NCI-H226 (cell line): ENCODE data around the gene VPS11.

Source experiments
- DNase-seq: peaks from one replicate; pipeline ENCODE4 v3.0.0-alpha.2; 2015

The VPS11 gene

DNA sequence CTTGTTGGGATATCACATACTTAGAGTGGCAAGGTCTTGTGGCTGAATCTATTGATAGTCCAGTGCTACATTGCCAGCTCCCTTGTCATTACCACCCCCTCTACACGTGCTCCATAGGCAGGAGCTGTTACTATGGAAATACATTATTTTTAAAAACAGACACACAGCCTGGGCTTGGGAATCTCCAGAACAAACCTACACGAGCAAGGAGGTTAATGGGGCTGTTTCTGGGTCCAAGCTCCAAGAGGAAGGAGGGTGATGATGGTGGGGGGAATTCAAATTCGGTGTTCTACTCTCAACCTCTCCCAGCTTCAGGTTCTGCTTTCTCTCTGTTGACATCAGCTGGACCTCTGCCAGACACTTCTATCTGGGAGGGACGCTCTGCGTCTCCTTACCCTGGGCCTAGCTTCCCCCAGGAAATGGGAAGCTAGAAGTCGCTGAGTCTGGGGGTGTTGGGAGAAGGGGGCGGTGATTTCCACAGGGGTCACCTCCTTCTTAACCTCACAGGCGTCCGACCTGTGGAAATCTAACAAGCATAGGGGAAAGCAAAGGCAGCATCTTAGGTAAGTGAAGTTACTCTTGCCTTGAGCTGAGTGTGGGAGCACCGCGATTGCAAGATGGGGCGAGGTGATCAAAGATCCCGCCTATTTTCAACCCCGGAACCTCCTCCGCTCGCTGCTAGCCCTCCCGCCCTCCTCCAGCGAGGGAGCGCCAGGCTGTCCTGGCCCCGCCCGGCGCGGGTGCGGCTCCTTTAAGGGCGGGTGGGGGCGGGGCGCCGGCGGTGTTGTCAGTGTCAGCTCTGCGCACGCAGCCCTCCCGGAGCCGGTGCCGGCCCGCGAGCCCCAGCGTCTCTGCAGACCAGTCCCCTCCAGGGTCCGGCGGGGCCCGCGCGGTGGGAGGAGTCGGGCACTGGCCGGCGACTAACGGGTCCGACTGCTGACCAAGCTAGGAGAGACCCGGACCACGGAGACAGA lies 39.2 kb downstream of the VPS11 start, which contains the start of gene C2CD2L:
Gene C2CD2L (plus strand): TSS at position 781 of the 974 bp plus-strand sequence. CDS start 398 bp downstream, outside the sequence.
- peak; percentile 88 for DNase-seq

DNA sequence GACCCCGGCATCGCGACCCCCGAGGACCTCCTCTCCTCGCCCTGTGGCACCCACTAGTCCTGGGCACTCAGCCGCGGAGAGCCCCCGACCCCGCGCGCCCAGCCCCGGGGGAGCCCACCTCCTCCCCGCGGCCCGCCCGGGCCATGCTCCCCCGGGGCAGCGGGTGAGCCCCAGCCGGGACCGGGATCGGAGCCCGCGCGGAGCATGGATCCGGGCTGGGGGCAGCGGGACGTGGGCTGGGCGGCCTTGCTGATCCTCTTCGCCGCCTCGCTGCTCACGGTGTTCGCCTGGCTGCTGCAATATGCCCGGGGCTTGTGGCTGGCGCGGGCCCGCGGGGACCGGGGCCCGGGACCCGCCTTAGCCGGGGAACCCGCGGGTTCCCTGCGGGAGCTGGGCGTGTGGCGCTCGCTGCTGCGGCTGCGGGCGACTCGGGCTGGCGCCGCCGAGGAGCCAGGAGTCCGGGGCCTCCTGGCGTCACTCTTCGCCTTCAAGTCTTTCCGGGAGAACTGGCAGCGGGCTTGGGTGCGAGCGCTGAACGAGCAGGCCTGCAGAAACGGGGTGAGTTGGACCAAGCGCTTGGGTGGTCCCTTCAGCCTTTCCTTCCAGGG lies 40.0 kb downstream of the VPS11 start:
- DNase-seq = no peak

DNA sequence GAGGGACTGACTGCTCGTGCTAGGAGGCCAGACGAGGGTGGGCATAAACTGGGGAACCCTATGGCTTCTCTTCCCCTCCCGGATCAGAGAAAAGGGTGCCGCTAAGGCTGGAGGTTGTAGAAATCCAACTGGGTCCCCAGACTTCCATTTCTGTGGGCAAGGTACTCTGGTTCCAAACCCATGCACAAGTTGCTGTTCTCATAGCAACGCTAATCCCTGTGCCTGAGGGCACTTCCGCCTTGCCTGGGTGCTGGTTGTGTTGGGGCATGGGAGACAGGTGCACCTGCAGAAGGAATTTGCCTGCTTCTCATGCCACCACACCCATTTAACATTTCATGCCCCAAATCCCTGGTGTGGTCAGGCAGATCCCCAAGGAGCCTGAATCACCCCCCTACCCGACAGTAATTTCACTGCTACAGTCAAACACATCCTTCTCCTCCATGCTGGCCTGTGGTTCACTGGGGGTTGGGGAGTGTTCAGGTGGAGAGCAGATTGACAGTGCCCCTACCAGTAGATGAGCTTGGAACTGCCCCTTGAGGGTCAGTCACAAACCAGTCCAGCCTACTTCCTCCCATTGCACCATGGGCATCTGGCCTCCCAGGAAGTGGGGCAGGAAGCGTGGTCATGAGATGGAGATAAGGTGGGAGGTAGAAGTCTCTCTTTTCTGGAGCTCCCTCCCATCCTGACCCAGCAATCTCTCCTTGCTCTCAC lies 40.7 kb downstream of the VPS11 start:
- peak; percentile 82 for DNase-seq

DNA sequence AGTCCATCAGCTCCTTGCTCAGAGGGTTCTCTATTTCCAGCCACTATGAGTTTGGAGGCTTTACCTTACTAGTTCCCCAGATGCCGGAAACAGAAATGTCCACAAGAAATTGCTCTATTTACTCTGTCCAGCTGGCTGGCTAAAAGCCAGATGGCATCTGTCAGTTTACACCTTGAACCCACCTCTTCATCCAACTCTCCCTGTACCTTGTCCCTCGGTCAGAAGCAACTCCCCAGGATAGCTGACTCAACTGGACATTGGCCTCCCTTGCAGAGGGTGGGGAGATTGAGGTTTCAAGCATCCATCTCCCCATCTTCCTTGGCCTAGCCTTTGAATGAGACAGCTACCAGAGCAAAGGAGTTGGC lies 41.2 kb downstream of the VPS11 start:
- no peak for DNase-seq

DNA sequence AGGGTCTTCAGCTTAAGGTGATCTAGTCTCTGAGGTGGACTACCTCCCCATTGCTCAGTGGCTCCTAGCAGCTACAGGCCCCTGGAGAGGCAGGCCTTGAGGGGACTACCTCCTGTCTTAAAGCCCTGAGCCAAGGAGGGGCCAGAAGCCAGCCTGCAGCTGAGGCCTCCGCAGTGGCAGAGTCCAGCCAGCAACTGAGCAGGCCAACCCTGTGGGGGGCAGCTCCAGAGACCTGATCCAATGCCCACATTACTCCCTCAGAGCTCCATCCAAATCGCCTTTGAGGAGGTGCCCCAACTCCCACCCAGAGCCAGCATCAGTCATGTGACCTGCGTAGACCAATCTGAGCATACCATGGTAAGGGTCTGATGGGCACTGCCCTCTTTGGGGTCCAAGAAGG lies 42.2 kb downstream of the VPS11 start:
- DNase-seq = no peak

DNA sequence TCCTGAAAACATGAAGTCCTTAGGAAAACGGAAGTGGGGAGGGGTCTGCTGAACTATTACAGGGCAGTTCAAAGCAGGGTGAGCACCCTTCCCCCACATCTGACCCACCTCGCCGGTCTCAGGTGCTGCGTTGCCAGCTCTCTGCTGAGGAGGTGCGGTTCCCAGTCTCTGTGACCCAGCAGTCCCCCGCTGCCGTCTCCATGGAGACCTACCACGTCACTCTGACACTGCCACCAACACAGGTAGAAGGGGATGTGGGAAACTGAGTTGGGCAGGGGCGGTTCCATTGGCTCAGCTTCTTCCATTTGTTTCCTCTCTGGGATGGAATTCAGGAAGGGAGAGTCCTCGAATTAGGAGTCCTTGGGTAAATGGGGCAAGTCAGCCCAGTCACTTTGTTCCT lies 42.8 kb downstream of the VPS11 start:
- DNase-seq = no peak

DNA sequence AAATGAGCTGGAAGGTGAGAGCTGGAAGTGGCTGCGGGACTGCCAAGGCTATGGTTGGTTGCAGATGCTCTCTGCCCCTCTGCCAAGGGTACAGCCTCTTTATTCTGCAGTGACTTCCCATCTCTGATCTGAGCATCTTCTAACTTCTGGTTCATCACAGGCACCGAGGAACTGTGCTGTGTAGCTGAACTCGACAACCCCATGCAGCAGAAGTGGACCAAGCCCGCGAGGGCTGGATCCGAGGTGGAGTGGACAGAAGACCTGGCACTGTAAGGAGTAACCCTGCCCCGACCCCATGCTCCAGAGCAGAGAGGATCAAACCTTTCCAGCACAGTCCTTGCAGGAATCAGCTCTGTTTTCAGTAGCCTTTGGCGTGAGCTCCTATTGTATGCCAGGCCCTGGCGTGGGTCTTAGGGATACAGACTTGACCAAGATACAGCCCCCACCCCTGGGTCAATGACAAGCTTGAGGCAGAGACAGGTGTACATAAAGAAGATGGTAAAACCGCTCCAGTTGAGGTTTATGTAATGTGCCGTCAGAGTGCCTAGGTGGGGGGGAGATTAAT lies 43.8 kb downstream of the VPS11 start:
- no peak for DNase-seq

DNA sequence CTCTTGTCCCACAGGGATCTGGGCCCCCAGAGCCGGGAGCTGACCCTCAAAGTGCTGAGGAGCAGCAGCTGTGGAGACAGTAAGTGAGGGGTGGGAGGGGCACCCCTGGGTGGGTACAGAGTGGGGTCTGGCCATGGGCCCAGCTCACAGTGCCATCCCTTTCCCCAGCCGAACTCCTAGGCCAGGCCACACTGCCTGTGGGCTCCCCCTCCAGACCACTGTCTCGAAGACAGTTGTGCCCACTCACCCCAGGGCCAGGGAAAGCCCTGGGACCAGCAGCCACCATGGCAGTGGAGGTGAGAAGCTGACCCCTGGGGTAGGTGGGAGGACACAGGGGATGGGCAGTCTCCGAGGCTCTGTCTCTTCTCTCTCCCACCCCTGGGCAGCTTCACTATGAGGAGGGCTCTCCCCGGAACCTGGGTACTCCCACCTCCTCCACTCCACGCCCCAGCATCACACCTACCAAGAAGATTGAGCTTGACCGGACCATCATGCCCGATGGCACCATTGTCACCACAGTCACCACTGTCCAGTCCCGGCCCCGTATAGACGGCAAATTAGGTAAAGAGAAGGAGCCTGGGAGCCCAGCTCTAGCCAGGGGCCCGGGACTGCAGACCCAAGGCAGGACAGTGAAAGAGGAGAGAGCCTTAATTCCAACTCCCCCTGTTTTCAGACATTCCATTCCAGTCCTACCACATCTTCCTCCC lies 44.8 kb downstream of the VPS11 start:
- DNase-seq = no peak

DNA sequence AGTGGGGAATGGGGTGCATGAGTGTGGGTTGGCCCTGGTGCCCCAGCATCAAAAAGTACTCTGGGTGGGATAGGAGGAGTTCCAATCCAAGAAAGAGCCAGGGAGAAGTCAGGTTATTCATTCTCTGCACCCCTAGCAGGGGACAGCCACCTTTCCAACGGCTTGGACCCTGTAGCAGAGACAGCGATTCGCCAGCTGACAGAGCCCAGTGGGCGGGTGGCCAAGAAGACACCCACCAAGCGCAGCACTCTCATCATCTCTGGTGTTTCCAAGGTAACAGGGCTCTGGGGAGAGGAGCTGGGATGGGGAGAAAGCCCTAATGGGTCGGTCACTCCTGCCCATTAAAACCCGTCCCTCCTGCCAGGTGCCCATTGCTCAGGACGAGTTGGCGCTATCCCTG lies 46.1 kb downstream of the VPS11 start:
- DNase-seq = no peak

DNA sequence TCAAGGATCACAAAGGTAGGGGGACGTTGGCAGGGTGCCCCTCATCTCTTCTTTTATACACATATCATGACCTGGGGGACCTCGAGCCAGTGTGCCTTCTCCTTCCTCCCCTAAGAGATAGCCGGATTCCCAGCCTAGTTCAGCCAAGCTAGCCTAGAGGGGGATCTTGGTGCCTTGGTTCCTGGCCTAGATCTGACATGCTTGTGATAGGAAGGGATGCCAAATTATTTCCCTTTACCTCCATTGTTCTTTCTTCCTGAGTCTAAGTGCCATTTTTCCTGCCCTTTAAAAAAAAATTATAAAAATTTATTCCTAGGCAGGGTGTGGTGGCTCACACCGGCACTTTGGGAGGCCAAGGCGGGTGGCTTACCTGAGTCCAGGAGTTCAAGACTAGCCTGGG lies 46.7 kb downstream of the VPS11 start:
- DNase-seq = no peak

DNA sequence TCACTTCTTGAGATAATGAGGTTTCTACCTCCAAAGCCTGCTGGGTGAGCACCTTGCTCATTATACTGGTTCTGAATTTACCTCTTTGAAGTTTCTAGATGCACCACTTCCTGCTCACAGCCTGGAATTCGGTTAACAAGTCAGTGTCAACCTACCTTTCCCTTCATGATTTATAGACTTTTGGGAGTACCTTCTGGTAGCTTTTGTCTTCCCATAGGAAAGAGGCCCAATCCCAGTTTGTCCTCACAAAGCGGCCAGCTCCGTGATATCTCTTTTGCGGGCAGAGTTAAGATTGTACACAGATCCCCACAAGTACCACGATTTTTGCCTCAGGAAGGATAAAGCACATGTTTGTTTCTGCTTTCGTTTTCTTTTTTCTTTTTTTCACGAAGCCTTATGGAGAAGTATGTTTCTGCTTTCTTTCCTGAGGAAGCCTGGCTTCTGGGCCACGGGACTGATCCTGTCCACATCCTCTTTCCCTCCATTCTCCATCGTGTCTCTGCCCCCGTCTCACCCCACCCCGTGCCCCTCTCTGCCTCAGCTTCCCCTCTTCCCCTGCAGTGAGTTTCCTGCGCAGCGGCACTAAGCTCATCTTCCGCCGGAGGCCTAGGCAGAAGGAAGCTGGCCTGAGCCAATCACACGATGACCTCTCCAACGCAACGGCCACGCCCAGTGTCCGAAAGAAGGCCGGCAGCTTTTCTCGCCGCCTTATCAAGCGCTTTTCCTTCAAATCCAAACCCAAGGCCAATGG lies 48.0 kb downstream of the VPS11 start:
- DNase-seq = no peak

DNA sequence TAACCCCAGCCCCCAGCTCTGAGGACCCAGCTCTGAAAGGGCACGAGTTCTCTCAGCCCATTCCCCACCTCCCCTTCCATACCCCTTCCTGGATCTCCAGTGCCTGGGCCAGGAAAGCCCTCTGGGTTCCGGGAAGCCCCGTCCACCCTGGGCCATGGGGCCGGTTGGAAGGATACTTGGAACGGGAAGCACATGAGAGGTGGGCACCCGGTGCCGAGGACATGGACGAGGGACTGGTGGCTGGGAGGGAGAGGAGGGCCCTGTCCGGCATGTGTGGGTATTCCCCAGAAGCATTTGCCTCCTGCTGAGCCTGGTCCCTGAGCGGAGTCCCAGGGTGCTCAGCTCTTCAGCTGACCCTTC lies 48.6 kb downstream of the VPS11 start:
- no peak for DNase-seq

DNA sequence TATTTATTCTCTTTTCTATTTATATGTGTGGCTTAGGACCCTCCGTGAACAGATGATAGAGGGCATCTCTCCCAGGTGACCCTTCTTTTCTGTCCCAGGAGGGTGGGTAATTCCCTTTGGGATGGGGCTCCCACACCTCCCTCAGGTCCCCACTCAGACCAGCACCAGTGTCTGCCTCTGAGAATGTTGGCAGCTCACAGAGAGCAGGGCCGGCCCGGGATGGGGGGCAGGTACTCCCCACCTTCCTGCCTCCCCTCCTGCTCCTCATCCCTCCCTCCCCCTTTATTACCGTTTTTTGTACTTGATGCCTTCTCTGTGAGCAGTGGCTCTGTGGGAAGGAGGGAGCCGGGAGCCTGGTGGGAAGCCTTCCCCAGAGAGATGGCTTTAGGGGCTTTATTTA lies 49.0 kb downstream of the VPS11 start:
- no peak for DNase-seq

DNA sequence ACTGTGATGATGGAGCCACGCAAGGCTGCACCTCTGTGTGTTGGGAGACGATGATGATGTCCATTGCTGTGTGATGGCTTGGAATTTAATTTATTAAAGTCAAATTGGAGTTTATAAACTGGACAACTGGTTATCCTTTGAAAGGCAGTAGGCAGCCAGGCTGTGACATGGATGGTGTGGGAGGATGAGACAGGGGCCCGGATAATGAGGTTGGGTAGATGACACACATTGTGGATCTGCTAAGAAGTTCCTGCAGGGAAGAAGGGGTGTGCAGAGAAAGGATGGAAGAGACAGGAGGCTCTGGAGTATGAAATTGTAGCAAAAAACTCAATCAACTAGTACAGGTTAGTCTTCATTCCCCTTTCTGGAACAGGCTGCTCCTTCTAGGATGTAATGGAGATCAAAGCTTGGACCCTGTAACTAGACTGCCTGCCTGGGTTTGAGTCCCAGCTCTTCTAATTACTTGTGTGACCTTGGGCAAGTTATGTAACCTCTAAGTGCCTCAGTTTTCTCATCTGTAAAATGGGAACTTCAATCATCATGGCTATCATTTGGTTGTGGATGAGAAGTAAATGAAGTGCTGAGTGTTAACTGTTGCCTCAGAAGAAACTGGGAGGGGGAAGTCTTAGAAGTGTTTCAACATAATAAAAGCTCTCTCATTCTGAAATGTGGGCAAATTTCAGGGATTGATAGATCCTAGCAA lies 49.5 kb downstream of the VPS11 start:
- DNase-seq = no peak

DNA sequence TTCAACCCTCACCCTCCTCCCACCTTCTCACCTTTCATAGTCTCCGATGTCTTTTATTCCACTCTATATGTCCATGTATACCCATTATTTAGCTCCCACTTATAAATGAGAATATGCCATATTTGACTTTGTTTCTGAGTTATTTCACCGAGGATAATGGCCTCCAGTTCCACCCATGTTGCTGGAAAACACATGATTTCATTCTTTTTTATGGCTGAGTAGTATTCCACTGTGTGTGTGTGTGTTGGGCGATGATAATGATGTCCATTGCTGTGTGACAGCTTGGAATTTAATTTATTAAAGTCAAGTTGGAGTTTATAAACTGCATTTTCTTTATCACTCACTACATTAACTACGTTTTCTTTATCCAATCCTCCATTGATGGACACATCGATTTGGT lies 50.6 kb downstream of the VPS11 start:
- no peak for DNase-seq

DNA sequence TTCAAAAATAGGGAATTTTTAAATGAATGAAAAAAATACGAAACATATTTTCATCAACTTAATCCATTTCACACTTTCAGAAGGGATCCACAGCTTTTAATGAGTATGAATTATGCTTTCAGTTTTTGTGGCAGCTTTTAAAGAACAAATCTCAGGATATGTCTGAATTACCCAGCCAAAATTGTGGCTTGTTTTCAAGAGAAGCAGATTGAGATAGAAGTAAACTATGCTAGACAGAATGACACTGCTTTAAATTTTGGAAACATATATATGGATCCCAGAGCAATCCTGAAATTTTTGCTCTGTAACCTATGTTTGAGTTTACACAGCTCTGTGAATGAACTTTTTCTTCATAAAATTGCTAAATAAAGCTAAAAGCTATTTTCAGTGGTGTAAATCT lies 51.3 kb downstream of the VPS11 start:
- no peak for DNase-seq

DNA sequence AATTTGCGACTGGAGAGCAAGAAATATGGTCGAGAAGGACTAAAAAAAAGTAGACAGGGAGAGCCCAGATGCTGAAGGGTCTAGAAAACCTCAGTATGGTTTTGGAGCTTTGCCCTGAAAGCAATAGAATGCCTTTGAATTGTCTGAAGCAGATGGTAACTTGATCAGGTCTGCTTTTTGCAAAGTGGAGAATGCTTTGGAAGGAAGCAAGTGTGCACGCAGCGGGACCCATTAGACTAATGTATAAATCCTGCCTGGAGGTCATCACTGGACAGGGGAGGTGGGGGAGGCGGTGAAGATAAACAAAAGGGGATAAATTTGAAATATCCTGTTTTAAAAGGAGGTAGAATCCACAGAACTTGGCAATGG lies 53.0 kb downstream of the VPS11 start:
- DNase-seq = no peak

DNA sequence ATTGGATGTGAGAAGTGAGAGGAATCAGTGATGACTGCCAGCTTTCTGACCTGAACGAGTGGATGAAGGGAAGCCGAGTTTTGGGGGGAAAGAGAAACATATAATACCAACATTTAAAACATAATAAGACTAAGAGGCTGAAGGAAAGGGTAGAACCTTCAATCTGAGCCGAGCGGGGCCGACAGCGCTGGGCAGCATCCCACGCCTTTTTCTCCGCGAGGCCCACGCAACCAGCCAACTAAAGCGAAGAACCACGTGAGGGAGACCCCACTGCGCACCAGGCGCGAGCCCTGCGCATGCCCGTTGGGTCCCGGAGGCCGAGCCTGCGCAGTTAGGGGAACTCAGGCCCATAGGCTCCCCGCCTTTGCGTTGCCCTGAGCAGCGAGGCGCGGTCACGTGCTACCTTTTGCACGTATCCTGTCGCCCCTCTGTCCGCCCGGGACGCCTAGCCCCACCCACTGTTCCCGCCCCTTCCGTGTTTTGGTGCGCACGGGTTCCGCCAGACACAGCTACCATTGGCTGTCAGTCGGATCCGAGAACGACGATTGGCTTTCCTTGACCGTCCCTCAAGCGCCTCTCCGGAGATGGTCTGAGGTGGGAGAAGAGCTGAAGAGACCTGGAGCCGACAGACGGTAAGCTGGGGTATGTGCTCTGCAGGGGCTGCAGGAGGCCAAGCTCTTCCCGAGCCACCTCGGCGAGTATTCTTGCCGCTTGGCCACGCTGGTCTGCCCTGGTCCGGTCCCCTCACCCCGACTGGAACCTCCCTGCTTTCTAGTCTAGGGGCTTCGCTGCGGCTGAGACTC lies 53.6 kb downstream of the VPS11 start, which contains the start of gene HINFP:
Gene HINFP (plus strand): TSS at position 573 of the 803 bp plus-strand sequence. CDS start 5,365 bp downstream, outside the sequence.
- peak; percentile 99 for DNase-seq

DNA sequence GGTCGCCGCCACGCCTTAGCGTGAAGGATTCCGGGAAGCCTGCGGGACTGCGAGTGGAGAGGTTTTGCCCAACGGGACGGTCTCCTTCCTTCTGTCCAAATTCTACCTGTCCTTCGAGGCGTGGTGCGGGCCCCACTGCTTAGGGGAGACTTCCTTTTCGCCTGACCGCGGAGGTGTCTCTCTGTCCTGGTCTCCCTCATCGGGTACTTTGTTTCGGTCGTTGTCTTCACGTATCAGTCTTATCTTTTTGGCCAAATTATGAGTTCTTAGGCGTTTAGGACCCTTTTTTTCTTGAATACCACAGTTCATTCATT lies 54.1 kb downstream of the VPS11 start:
- no peak for DNase-seq

DNA sequence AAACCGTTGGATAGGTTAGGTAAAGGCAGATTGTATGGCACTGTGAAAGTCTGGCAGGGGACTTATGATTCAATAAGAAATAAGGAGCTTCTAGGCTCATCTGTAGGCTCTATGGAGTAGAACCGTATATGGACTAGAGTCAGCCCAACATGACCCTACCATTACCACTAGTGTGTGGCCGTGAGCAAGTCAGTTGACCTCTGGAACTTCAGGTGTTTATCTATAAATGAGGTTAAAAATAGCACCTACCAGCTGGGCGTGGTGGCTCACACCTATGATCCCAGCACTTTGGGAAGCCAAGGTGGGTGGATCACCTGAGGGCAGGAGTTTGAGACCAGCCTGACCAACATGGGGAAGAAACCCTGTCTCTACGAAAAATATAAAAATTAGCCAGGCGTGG lies 58.2 kb downstream of the VPS11 start:
- DNase-seq = no peak
